ENCODE results near the gene HAO2.

The HAO2 gene

GRCh38 chr1:119380983-119381662 is 12.5 kb downstream of the HAO2 start:
- no peak for DNase-seq

GRCh38 chr1:119384591-119384990 is 16.0 kb downstream of the HAO2 start:
- DNase-seq = no peak

GRCh38 chr1:119385650-119386049 is 17.1 kb downstream of the HAO2 start:
- DNase-seq = no peak

- DNase-seq = no peak
Measured at GRCh38 chr1:119387858-119388257, 19.3 kb downstream of the HAO2 start.

GRCh38 chr1:119388450-119388849 is 19.9 kb downstream of the HAO2 start:
- DNase-seq = no peak

- no peak for DNase-seq
Measured at GRCh38 chr1:119390526-119390925, 21.9 kb downstream of the HAO2 start.

- no peak for DNase-seq
Measured at GRCh38 chr1:119391749-119392148, 23.2 kb downstream of the HAO2 start.

GRCh38 chr1:119394085-119394484 is 25.5 kb downstream of the HAO2 start:
- no peak for DNase-seq

GRCh38 chr1:119396982-119397381 is 28.4 kb downstream of the HAO2 start:
- DNase-seq = no peak

- DNase-seq = no peak
Measured at GRCh38 chr1:119397986-119398385, 29.4 kb downstream of the HAO2 start.

GRCh38 chr1:119404736-119405135 is 36.2 kb downstream of the HAO2 start:
- no peak for DNase-seq

- no peak for DNase-seq
Measured at GRCh38 chr1:119409731-119410130, 41.1 kb downstream of the HAO2 start.

GRCh38 chr1:119410961-119411360 is 42.4 kb downstream of the HAO2 start:
- no peak for DNase-seq

- DNase-seq = no peak
Measured at GRCh38 chr1:119414950-119415349, 46.4 kb downstream of the HAO2 start, which contains the start of gene HSD3B2. Gene HSD3B2, plus strand, starts transcription at chr1:119415150. Its CDS starts 270 bp downstream, at chr1:119415420.

- no peak for DNase-seq
Measured at GRCh38 chr1:119416006-119416640, 47.5 kb downstream of the HAO2 start.

- DNase-seq = no peak
Measured at GRCh38 chr1:119419109-119419508, 50.5 kb downstream of the HAO2 start.

GRCh38 chr1:119420638-119421037 is 52.1 kb downstream of the HAO2 start:
- no peak for DNase-seq

GRCh38 chr1:119422631-119423030 is 54.0 kb downstream of the HAO2 start:
- no peak for DNase-seq

- no peak for DNase-seq
Measured at GRCh38 chr1:119428991-119429390, 60.4 kb downstream of the HAO2 start.

- no peak for DNase-seq
Measured at GRCh38 chr1:119429687-119430086, 61.1 kb downstream of the HAO2 start.

- no peak for DNase-seq
Measured at GRCh38 chr1:119430486-119430885, 61.9 kb downstream of the HAO2 start.

- no peak for DNase-seq
Measured at GRCh38 chr1:119431836-119432235, 63.3 kb downstream of the HAO2 start.

- DNase-seq = no peak
Measured at GRCh38 chr1:119435052-119435451, 66.5 kb downstream of the HAO2 start.

- DNase-seq = no peak
Measured at GRCh38 chr1:119438761-119439160, 70.2 kb downstream of the HAO2 start.
